Measurements from ENCODE around the gene ZMIZ1.
"Not testable (repeated sequence)": the region's sequence is repeated elsewhere in the genome, so short reads cannot be mapped to it uniquely, and the experiment has no call there.

Gene ZMIZ1

GRCh38 chr10:79268161-79268601, 199.4 kb downstream of the ZMIZ1 start:
- peak; percentile 72 for DNase-seq (ENCODE audit: low spot score)

DNA sequence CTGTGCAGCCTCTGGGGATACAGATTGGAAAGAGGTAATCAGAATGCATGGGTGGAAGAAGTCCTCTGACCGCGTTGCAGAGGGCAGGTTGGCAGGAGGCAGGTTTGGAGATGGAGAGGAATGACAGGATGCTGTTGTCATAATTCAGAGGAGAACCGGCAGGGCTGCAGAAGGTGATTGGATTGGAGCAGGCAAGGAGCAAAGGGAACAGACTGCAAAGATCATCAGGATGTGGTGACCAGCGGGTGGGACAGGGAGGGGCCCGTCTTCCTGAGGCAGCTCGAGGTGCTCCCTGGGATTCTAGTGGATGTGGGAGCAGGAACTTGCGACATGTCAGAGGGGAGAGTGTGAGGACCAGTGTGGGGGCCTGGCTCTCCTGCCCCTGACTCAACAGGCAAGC, 200.0 kb downstream of the ZMIZ1 start:
- DNase-seq (ENCODE audit: low spot score), result peak; percentile 35

- no peak for DNase-seq (ENCODE audit: low spot score)
Observed at GRCh38 chr10:79269443-79269842, 200.7 kb downstream of the ZMIZ1 start.

- DNase-seq (ENCODE audit: low spot score), result no peak
Observed at GRCh38 chr10:79269969-79270368, 201.2 kb downstream of the ZMIZ1 start.

DNA sequence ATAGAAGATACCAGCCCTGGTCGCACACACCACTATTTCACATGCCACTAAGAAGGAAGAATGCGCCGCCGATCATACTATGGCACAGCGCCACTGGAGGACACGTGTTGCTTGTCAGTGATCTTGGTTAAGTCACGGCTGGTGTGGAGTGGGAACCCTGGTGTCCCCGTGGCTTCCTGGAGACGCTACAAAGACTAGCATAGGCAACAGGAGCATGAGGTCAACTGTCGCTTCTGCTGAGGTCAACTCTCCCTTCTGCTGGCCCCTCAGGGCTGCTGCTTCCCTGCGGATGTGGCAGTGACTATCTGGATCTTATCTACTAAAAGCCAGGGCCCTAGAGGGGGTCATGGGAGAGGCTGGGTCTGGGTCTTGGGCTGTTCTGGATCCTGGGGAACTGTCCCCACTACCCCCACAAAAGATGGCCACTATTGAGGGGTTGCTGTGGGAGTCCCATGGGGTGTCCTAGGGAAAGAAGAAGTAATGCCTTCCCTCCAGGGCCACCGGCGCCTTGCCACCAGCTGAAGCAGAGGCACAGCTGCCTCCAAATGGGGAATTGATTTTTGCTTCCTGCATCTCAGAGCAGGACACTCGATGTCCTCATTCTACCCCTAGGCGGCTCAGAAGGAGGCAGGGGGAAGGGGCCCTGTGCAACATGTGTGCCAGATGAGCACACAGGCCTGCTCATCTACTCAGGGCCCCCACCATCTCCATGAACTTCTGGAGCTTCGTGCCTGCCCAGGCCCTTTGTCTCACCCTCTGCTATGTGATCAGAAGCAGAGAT, 201.9 kb downstream of the ZMIZ1 start:
- no peak for DNase-seq (ENCODE audit: low spot score)

GRCh38 chr10:79272353-79272752, 203.6 kb downstream of the ZMIZ1 start:
- no peak for DNase-seq (ENCODE audit: low spot score)

GRCh38 chr10:79273604-79274003, 204.8 kb downstream of the ZMIZ1 start:
- DNase-seq (ENCODE audit: low spot score), result peak; percentile 26

DNA sequence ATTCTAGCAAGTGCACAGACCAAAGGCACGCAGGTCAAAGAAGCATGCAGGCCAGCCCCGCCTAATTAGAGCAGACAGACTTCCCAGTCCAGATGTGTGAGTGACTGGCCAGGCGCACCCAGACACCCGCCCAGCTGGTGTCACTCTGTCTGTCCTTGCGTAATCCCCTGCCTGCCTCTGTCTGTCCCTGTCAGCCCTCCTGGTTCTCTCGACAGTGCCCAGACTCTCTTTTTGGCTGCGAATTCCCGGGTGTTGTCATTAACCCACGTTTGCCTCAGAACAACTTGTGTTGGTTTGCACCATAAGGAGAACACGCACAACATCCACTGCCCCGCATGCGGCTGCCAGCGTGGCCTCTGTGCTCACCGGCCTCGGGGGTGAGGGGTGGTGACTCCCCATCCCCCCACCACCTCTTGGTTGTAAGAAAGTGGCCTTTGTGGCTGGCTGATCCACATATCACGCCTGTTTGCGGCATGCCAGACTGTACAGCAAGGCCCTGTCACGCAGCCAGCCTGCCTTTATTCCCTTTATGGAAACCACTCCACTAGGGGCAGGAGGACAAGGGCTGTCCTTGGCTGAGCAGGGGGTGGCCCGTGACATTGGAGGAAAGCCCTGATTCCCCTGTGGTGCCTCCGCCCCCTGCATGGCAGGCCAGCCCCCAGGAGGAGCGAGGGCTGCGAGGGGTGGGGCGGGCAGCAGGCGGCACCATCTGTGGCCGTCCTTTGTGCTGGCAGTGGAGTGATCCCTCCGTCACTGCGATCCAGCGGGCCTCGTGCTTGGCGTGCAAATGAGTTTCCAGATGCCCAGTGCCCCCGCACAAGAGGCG, 205.7 kb downstream of the ZMIZ1 start:
- peak; percentile 87 for DNase-seq (ENCODE audit: low spot score)

DNA sequence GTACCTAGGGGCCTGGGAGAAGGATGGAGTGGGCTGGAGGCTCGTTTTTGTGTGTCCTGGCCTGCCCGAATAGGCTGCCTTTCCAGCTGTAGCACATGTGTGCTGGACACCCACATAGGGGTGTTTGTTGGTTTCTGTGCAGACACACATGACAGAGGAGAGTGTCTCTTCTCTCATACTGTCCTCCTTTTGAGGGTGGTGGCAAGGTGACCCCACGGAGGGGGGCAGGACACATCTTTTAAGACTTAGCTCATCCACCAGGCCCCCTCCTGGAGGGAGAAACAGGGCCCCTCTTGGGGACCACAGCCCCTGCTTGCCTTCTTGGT, 206.3 kb downstream of the ZMIZ1 start:
- DNase-seq (ENCODE audit: low spot score), result no peak

- DNase-seq (ENCODE audit: low spot score), result peak; percentile 58
Observed at GRCh38 chr10:79275431-79275851, 206.7 kb downstream of the ZMIZ1 start.

GRCh38 chr10:79277579-79278269, 209.0 kb downstream of the ZMIZ1 start:
- no peak for DNase-seq (ENCODE audit: low spot score)

GRCh38 chr10:79279047-79279446, 210.3 kb downstream of the ZMIZ1 start:
- not testable (repeated sequence) for DNase-seq (ENCODE audit: low spot score)

DNA sequence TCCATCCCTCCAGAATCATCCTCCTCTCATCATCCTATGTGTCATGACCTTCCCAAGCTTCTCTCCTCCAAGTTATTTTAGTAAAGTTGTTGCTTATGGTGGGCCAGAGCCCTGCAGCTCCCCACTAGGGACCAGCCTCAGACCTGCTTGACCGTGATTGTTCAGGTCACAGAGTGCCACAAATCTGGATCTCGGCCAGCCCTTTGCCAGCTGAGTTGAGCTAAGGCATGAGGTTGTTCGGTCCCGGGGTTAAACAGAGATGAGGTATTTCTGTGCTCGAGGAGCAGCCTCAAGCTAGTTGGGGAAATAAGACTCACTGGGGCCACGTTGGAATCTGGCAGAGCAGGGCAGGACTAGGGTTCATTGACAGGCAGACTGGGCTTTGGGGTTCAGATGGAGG, 212.2 kb downstream of the ZMIZ1 start:
- no peak for DNase-seq (ENCODE audit: low spot score)

DNA sequence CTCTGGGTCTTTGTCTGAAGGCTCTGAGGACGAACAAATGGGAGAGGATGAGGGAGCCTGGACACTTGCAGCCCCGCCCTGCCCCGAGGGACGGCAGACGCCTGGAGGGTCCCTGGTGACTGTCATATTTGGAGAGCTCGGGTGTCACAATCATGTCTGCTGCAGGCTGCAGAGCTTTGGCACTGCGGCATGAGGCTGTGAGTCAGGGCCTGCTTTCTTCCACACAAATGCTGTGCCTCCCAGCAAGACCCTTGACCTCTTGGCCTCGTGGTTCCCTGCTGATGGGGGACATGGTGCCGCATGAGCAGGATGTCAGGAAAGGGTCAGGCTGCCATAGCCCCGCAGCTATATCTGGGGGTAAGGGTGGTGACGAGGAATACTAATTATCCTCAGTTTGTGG, 213.6 kb downstream of the ZMIZ1 start:
- DNase-seq (ENCODE audit: low spot score), result no peak

- DNase-seq (ENCODE audit: low spot score), result no peak
Observed at GRCh38 chr10:79283616-79284015, 214.8 kb downstream of the ZMIZ1 start.

GRCh38 chr10:79284158-79284871, 215.5 kb downstream of the ZMIZ1 start:
- no peak for DNase-seq (ENCODE audit: low spot score)

DNA sequence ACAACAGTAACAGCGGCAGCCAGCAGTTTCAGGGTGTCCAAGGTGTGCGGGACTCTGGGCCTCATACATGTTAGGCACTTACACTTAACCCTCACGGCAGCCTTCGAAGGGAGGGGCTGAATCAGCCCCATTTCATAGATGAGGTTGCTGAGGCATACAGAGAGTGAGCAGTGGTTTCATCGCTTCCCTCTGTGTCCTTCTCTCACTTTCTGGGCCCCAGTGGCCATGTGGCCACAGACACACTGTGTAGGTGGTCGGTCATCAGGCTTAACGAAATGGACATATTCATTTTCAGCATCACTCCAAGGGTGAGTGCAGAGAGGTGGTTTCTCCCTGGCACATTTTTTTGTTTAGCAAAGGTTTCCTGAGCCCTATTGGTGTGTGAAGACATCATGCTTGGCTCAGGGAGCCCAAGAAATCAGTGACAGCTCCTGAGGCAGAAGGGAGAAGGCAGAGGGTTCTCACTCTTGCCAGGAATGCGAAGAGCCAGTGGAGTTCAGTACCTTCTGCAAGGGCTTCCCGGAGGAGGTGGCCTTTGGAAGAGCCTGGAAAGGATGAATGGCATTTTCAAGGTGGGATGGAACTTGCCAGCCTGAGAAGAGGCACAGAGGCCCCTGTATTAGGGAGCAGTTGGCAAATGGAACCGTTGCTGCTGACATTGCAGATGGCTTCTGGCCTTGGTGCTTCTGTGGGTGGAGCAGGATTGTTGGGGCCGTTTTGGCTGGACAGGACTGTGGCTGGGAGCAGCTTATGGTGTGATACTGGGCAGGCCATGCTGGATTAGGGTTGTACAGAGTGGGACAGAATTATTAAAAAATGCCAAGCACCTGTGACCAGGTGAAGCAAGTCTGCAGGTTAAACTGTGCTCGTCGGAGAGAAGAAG, 216.8 kb downstream of the ZMIZ1 start:
- DNase-seq (ENCODE audit: low spot score), result no peak

- no peak for DNase-seq (ENCODE audit: low spot score)
Observed at GRCh38 chr10:79286318-79286951, 217.7 kb downstream of the ZMIZ1 start.

DNA sequence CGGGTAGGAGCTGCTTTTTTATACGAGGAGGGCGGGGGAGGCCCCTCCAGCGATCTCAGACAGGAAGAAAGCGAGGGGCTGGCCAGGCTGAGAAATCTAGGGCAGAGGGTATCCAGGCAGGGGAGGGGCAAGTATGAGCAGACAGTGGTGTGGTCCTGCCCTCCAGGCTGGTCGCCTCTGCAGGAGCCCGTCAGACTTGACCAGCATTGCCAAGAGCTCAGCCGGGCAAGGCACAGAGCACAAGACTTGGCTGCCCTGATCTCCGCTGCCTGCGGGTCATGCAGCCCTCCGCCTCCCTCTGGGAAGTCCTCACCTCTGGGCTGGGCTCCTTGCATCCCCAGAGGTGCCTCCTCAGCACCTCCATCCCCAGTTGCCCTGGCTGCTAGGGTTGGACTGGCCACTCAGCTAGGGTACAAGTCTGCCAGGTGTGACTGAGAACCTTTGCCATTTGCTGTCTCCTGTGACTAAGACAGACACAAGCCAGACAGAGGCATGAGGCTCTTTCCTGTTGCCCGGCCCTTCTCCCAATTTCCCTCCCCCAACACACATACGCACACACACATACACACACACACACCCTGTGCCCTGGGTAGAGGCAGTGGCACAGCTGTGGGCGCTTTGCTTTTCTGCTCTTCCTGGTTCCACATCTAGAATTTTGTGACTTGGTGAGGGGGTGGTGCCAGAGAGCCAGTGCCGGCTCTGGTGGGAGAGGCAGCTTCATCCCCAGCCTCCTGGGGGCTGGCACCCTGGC, 219.4 kb downstream of the ZMIZ1 start:
- no peak for DNase-seq (ENCODE audit: low spot score)

- DNase-seq (ENCODE audit: low spot score), result no peak
Observed at GRCh38 chr10:79289801-79290200, 221.0 kb downstream of the ZMIZ1 start.
